Measurements from ENCODE around the gene FSTL4.

FSTL4 gene

GRCh38 chr5:133319905-133320520 lies 292.3 kb downstream of the FSTL4 start:
- DNase-seq (ENCODE audit: low read depth) = no peak

GRCh38 chr5:133319244-133319643 lies 293.1 kb downstream of the FSTL4 start:
- no peak for DNase-seq (ENCODE audit: low read depth)

- DNase-seq (ENCODE audit: low read depth) = no peak
These were observed 294.8 kb downstream of the FSTL4 start for GRCh38 chr5:133317558-133317957.

- no peak for DNase-seq (ENCODE audit: low read depth)
These were observed 295.7 kb downstream of the FSTL4 start for GRCh38 chr5:133316346-133317343.

GRCh38 chr5:133314086-133314485 lies 298.3 kb downstream of the FSTL4 start:
- DNase-seq (ENCODE audit: low read depth) = no peak

GRCh38 chr5:133311176-133311575 lies 301.2 kb downstream of the FSTL4 start:
- no peak for DNase-seq (ENCODE audit: low read depth)

GRCh38 chr5:133309984-133310621 lies 302.2 kb downstream of the FSTL4 start:
- no peak for DNase-seq (ENCODE audit: low read depth)

GRCh38 chr5:133309166-133309795 lies 303.1 kb downstream of the FSTL4 start:
- DNase-seq (ENCODE audit: low read depth) = no peak

GRCh38 chr5:133307275-133307674 lies 305.1 kb downstream of the FSTL4 start:
- DNase-seq (ENCODE audit: low read depth) = no peak

- no peak for DNase-seq (ENCODE audit: low read depth)
These were observed 307.6 kb downstream of the FSTL4 start for GRCh38 chr5:133304707-133305216.

GRCh38 chr5:133304178-133304577 lies 308.2 kb downstream of the FSTL4 start:
- DNase-seq (ENCODE audit: low read depth) = no peak

GRCh38 chr5:133303298-133303697 lies 309.0 kb downstream of the FSTL4 start:
- no peak for DNase-seq (ENCODE audit: low read depth)

- DNase-seq (ENCODE audit: low read depth) = no peak
These were observed 312.6 kb downstream of the FSTL4 start for GRCh38 chr5:133299728-133300127.

GRCh38 chr5:133299021-133299420 lies 313.3 kb downstream of the FSTL4 start:
- DNase-seq (ENCODE audit: low read depth) = no peak

GRCh38 chr5:133298447-133298846 lies 313.9 kb downstream of the FSTL4 start:
- peak; percentile 21 for DNase-seq (ENCODE audit: low read depth)

GRCh38 chr5:133297293-133297692 lies 315.0 kb downstream of the FSTL4 start:
- DNase-seq (ENCODE audit: low read depth) = no peak

- DNase-seq (ENCODE audit: low read depth) = no peak
These were observed 315.7 kb downstream of the FSTL4 start for GRCh38 chr5:133296624-133297023.

- DNase-seq (ENCODE audit: low read depth) = no peak
These were observed 316.8 kb downstream of the FSTL4 start for GRCh38 chr5:133295520-133295919.

GRCh38 chr5:133294380-133294779 lies 318.0 kb downstream of the FSTL4 start:
- DNase-seq (ENCODE audit: low read depth) = no peak

- DNase-seq (ENCODE audit: low read depth) = no peak
These were observed 318.4 kb downstream of the FSTL4 start for GRCh38 chr5:133293960-133294359.

- DNase-seq (ENCODE audit: low read depth) = no peak
These were observed 320.0 kb downstream of the FSTL4 start for GRCh38 chr5:133292300-133292699.

GRCh38 chr5:133291524-133291923 lies 320.8 kb downstream of the FSTL4 start:
- no peak for DNase-seq (ENCODE audit: low read depth)

All from activated T-cell treated with anti-CD3 and anti-CD28 coated beads for 48 hours (primary cell).